ENCODE measurements around the gene LSMEM2. TPM values are rescaled to one million over a fixed set of nuclear protein-coding genes. Genes with fewer than 3 reads are reported as not detected.
"Not testable (repeated sequence)": the region's sequence is repeated elsewhere in the genome, so short reads cannot be mapped to it uniquely, and the experiment has no call there.

LSMEM2 gene
- total RNA-seq, 1 experiment from 2014 or later: not detected

- Histone ChIP-seq H3K27me3 (replicated peaks; ENCODE audit: insufficient read depth, low read depth, low read length, poor library complexity) (no peaks in the 10 kb centered on the region), H3K36me3 (ENCODE audit: insufficient read depth, low read length, poor library complexity, severe bottlenecking) (no peaks in the 10 kb centered on the region), H3K9me3 (ENCODE audit: low read depth, low read length, poor library complexity, severe bottlenecking) (no peaks in the 10 kb centered on the region), H3K4me1 (ENCODE audit: insufficient read depth, low read length, poor library complexity, severe bottlenecking) (no peaks in the 10 kb centered on the region), H3K4me3 (ENCODE audit: low read depth, low read length, poor library complexity, severe bottlenecking) (no peak overlapping the region), H3K27ac (ENCODE audit: low read depth, low read length, poor library complexity, severe bottlenecking) (no peak overlapping the region)
- TF ChIP-seq CTCF (conservative IDR thresholded peaks at IDR 0.05; ENCODE audit: low read depth, low read length): no peak
- no peak for TF ChIP-seq EZH2 (IDR thresholded peaks at IDR 0.05; ENCODE audit: borderline replicate concordance, low read depth, low read length, poor library complexity, severe bottlenecking)
- intact Hi-C loops (cut with micrococcal nuclease; ENCODE audit: unreplicated experiment): no loop called here
- BruUV-seq (replicated peaks): no TSS peak
- CTCF ChIA-PET: no interaction called here
- DNase-seq (ENCODE audit: low spot score): no peak
- POLR2A ChIA-PET (ENCODE audit: low non-redundant PET): no interaction called here
Measured at GRCh38 chr3:50279255-50280016, 549 bp downstream of the LSMEM2 start.

- BruUV-seq (replicated peaks); H3K36me3 ChIP-seq (ENCODE audit: insufficient read depth, low read length, poor library complexity, severe bottlenecking); H3K4me1 ChIP-seq (ENCODE audit: insufficient read depth, low read length, poor library complexity, severe bottlenecking); intact Hi-C loops (cut with micrococcal nuclease; ENCODE audit: unreplicated experiment); H3K27me3 ChIP-seq (replicated peaks; ENCODE audit: insufficient read depth, low read depth, low read length, poor library complexity); H3K9me3 ChIP-seq (ENCODE audit: low read depth, low read length, poor library complexity, severe bottlenecking); DNase-seq (ENCODE audit: low spot score); CTCF ChIA-PET; H3K27ac ChIP-seq (ENCODE audit: low read depth, low read length, poor library complexity, severe bottlenecking); H3K4me3 ChIP-seq (ENCODE audit: low read depth, low read length, poor library complexity, severe bottlenecking); POLR2A ChIA-PET (ENCODE audit: low non-redundant PET): not testable (repeated sequence)
Measured at GRCh38 chr3:50284121-50284520, 5.2 kb downstream of the LSMEM2 start.

- CTCF ChIA-PET: no interaction called here
Measured at GRCh38 chr3:50286322-50287227, 7.7 kb downstream of the LSMEM2 start.

More at GRCh38 chr3:50286322-50287227, 7.7 kb downstream of the LSMEM2 start:
- Histone ChIP-seq H3K27me3 (replicated peaks; ENCODE audit: insufficient read depth, low read depth, low read length, poor library complexity) (no peaks in the 10 kb centered on the region), H3K4me3 (ENCODE audit: low read depth, low read length, poor library complexity, severe bottlenecking) (no peak overlapping the region), H3K4me1 (ENCODE audit: insufficient read depth, low read length, poor library complexity, severe bottlenecking) (no peaks in the 10 kb centered on the region), H3K27ac (ENCODE audit: low read depth, low read length, poor library complexity, severe bottlenecking) (no peak overlapping the region), H3K36me3 (ENCODE audit: insufficient read depth, low read length, poor library complexity, severe bottlenecking) (peaks cover 17% of the 10 kb centered on the region), H3K9me3 (ENCODE audit: low read depth, low read length, poor library complexity, severe bottlenecking) (no peaks in the 10 kb centered on the region)
- no peak for DNase-seq (ENCODE audit: low spot score)
- no TSS peak for BruUV-seq (replicated peaks)
- intact Hi-C loops (cut with micrococcal nuclease; ENCODE audit: unreplicated experiment): no loop called here
- TF ChIP-seq EZH2 (IDR thresholded peaks at IDR 0.05; ENCODE audit: borderline replicate concordance, low read depth, low read length, poor library complexity, severe bottlenecking): no peak
- TF ChIP-seq CTCF (conservative IDR thresholded peaks at IDR 0.05; ENCODE audit: low read depth, low read length): no peak
- POLR2A ChIA-PET (ENCODE audit: low non-redundant PET): no interaction called here

Data from A673 (cell line).